Measurements from ENCODE around the gene AUTS2. TPM values are rescaled to one million over a fixed set of nuclear protein-coding genes. Genes with fewer than 3 reads are reported as not detected.

Gene AUTS2
- total and polyA plus RNA-seq, 2 of the 8 experiments (the other 6 are each of a cell fraction or from before 2014, with no cell fraction given), result 25.9 to 101 TPM

DNA sequence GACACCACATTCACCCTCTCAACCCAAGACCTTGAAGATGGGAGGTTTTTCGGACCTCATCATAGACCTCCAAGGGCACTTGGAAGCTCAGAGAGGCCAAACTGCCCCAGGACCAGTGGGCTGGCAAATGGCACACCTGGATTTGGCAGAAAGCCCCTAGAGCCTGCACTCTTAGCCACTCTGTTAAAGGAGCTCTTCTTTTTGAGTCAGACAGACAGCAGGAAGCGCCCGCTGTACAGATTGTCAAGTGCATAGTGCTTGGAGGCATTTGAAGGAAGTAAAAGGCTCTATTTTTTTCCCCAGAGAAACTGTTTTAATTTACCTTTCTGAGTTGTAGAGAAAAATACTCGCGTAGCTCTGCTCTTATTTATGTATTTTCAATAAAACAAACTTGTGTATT is 1125.1 kb downstream of the AUTS2 start:
- H2BK15ac ChIP-seq (ENCODE audit: low read length), result no peak overlapping the region
- peaks cover 6% of the 10 kb centered on the region for H3K79me1 ChIP-seq (ENCODE audit: low read depth, low read length)
- no peak overlapping the region; the same call in 1 of the 2 replicates for H3K18ac ChIP-seq (ENCODE audit: extremely low read depth, low read length)
- no peak overlapping the region for H3K9ac ChIP-seq (replicated peaks in 1 of 4; ENCODE audit: extremely low read depth in 1 of 4, low read depth in 3 of 4, low read length in 3 of 4)
- H3K56ac ChIP-seq (replicated peaks; ENCODE audit: insufficient read length, low read depth, low read length), result no peak overlapping the region
- no peak overlapping the region for H2AFZ ChIP-seq (ENCODE audit: low read length)
- no peak overlapping the region for H4K8ac ChIP-seq (ENCODE audit: extremely low read depth, insufficient read depth, low read length)
- FAIRE-seq (no peak), DNase-seq (ENCODE audit: low read depth in 1 of 2, low spot score in 2 of 2) (no peak)
- H3K9me3 ChIP-seq (ENCODE audit: insufficient read depth in 2 of 2, low read depth in 1 of 2, low read length in 1 of 2), result no peaks in the 10 kb centered on the region
- H2BK5ac ChIP-seq (ENCODE audit: low read depth, low read length), result no peak overlapping the region
- WGBS, 2 experiments (ENCODE audit: extremely low coverage in 1 of 2, insufficient coverage in 1 of 2, insufficient read length in 1 of 2, insufficient replicate concordance in 2 of 2, low coverage in 1 of 2, low lambda C conversion rate in 2 of 2, missing lambda C conversion rate in 1 of 2), result 87% methylated on average over 5 of the region's 5 CpGs; no CpG with 5 or more reads in 1 of the 2 experiments
- H3K4me1 ChIP-seq (replicated peaks in 1 of 4; ENCODE audit: control insufficient read depth in 3 of 4, insufficient read depth in 4 of 4, low read length in 3 of 4), result peaks cover 2 to 38% (median 23%) of the 10 kb centered on the region in 4 experiments
- peaks cover 22 to 99% of the 10 kb centered on the region in 2 experiments for H3K79me2 ChIP-seq (ENCODE audit: control insufficient read depth in 1 of 2, insufficient read depth in 2 of 2, low read length in 2 of 2)
- no peaks in the 10 kb centered on the region for H3K27me3 ChIP-seq (replicated peaks in 1 of 4; ENCODE audit: control insufficient read depth in 3 of 4, extremely low read depth in 1 of 4, insufficient read depth in 3 of 4, low read length in 3 of 4)
- no peak overlapping the region for H3K23ac ChIP-seq (ENCODE audit: insufficient read length)
- no peak overlapping the region for H2BK120ac ChIP-seq (replicated peaks; ENCODE audit: low read depth, low read length)
- no peak overlapping the region for H4K5ac ChIP-seq (ENCODE audit: insufficient read length, low read depth, low read length)
- ChIA-PET CTCF (ENCODE audit: partially characterized antibody) (interaction anchor here (0.6 to 1.2 kb wide), 3 partner anchors 36 to 1016 kb away, joined by 3 to 5 read pairs (median 3); no protein-coding TSS in a partner anchor), POLR2A (ENCODE audit: partially characterized antibody) (interaction anchor here (1.0 to 1.3 kb wide), 2 partner anchors 12 to 22 kb away, joined by 3 read pairs; no protein-coding TSS in a partner anchor)
- H3K27ac ChIP-seq (ENCODE audit: low read depth, low read length), result no peak overlapping the region
- H3K4me3 ChIP-seq (ENCODE audit: extremely low read depth in 1 of 4, insufficient read depth in 2 of 4, low read depth in 3 of 4, low read length in 4 of 4), result no peak overlapping the region
- H3K36me3 ChIP-seq (ENCODE audit: control insufficient read depth in 2 of 4, insufficient read depth in 4 of 4, low read length in 3 of 4), result peaks cover 0 to 19% (median 0%) of the 10 kb centered on the region in 4 experiments; a peak in 1 of 8 replicates
- no peak overlapping the region for H4K91ac ChIP-seq (replicated peaks; ENCODE audit: insufficient read length, low read length)
- H2BK20ac ChIP-seq (ENCODE audit: low read length), result no peak overlapping the region
- H2AK5ac ChIP-seq (ENCODE audit: low read depth, low read length), result no peak overlapping the region
- H4K20me1 ChIP-seq (replicated peaks in 1 of 2; ENCODE audit: control insufficient read depth in 1 of 2, insufficient read depth in 2 of 2, low read length in 2 of 2), result peaks cover 20 to 28% of the 10 kb centered on the region in 2 experiments
- no peak overlapping the region for H3K4me2 ChIP-seq (ENCODE audit: insufficient read depth in 1 of 2, low read depth in 2 of 2, low read length in 2 of 2)
- no peak overlapping the region for H3K14ac ChIP-seq (ENCODE audit: insufficient read length)
- no peak overlapping the region for H3K4ac ChIP-seq (replicated peaks; ENCODE audit: insufficient read length, low read depth, low read length)
- no peaks in the 10 kb centered on the region for H3K23me2 ChIP-seq (ENCODE audit: low read depth, low read length)
- H2BK12ac ChIP-seq (ENCODE audit: low read depth, low read length), result no peak overlapping the region
- no peak for TF ChIP-seq CHD2 (IDR thresholded peaks at IDR 0.05; ENCODE audit: low read length)
- no peak for TF ChIP-seq NANOG (IDR thresholded peaks at IDR 0.05; ENCODE audit: insufficient read depth, low read depth, low read length, poor library complexity, severe bottlenecking)
- no peak for TF ChIP-seq GTF2F1 (IDR thresholded peaks at IDR 0.05; ENCODE audit: borderline replicate concordance, low read depth, low read length)
- TF ChIP-seq KDM4A (IDR thresholded peaks at IDR 0.05; ENCODE audit: low read depth, low read length, severe bottlenecking), result no peak
- TF ChIP-seq SIRT6 (IDR thresholded peaks at IDR 0.05; ENCODE audit: low read length), result no peak
- no peak for TF ChIP-seq JUN (IDR thresholded peaks at IDR 0.05; ENCODE audit: low read depth, low read length)
- TF ChIP-seq ZNF274 (IDR thresholded peaks at IDR 0.05; ENCODE audit: borderline replicate concordance, extremely low read depth, low read length), result no peak
- no peak for TF ChIP-seq SP1 (IDR thresholded peaks at IDR 0.05; ENCODE audit: low read depth, low read length)
- TF ChIP-seq RXRA (IDR thresholded peaks at IDR 0.05; ENCODE audit: insufficient read depth, low read depth, low read length), result no peak
- no peak for TF ChIP-seq HDAC6 (IDR thresholded peaks at IDR 0.05; ENCODE audit: low read depth, low read length)
